ENCODE measurements around the gene GATA2.

DNA sequence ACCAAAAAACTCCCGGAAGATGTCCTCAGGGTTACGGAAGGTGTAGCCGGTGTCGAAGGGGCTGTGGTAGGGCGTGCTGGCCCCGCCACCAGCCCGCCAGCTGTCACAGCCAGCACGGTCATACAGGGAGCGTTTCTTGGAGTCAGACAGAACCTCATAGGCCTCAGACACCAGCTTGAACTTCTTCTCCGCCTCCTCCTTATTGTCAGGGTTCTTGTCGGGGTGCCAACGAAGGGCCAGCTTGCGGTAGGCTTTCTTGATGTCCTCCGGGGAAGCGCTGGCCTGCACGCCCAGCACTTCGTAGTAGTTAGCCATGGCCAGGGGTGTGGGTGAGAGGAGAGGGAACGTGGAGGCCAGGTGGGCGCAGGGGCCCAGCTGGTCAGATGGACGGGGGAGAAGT, 30.1 kb downstream of the GATA2 start:
- TF ChIP-seq POLR2A (IDR thresholded peaks at IDR 0.05), result no peak
- TF ChIP-seq, protein P1, sequence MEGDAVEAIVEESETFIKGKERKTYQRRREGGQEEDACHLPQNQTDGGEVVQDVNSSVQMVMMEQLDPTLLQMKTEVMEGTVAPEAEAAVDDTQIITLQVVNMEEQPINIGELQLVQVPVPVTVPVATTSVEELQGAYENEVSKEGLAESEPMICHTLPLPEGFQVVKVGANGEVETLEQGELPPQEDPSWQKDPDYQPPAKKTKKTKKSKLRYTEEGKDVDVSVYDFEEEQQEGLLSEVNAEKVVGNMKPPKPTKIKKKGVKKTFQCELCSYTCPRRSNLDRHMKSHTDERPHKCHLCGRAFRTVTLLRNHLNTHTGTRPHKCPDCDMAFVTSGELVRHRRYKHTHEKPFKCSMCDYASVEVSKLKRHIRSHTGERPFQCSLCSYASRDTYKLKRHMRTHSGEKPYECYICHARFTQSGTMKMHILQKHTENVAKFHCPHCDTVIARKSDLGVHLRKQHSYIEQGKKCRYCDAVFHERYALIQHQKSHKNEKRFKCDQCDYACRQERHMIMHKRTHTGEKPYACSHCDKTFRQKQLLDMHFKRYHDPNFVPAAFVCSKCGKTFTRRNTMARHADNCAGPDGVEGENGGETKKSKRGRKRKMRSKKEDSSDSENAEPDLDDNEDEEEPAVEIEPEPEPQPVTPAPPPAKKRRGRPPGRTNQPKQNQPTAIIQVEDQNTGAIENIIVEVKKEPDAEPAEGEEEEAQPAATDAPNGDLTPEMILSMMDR (IDR thresholded peaks at IDR 0.05), result no peak

Data from thyroid gland (tissue), 4 donors.